Breast epithelium (tissue), 3 donors: ENCODE results near the gene FAM20B.

ENCODE experiments used
- POLR2AphosphoS5 ChIP-seq, 3 donors: sonication (generic); formaldehyde crosslinking; IDR thresholded peaks; one replicate each; pipeline ENCODE4 v1.6.1; 2017; ENCODE audit warnings: antibody characterized with exemption in 3 of 3
- TF ChIP-seq, protein P1 (sequence below), 3 donors: fragments of 450-650 bp; IDR thresholded peaks; one replicate each; pipeline ENCODE4 v1.5.1; 2016 to 2017; ENCODE audit warnings: antibody characterized with exemption in 3 of 3, mild to moderate bottlenecking in 3 of 3, moderate library complexity in 3 of 3

- TF ChIP-seq, protein P1, sequence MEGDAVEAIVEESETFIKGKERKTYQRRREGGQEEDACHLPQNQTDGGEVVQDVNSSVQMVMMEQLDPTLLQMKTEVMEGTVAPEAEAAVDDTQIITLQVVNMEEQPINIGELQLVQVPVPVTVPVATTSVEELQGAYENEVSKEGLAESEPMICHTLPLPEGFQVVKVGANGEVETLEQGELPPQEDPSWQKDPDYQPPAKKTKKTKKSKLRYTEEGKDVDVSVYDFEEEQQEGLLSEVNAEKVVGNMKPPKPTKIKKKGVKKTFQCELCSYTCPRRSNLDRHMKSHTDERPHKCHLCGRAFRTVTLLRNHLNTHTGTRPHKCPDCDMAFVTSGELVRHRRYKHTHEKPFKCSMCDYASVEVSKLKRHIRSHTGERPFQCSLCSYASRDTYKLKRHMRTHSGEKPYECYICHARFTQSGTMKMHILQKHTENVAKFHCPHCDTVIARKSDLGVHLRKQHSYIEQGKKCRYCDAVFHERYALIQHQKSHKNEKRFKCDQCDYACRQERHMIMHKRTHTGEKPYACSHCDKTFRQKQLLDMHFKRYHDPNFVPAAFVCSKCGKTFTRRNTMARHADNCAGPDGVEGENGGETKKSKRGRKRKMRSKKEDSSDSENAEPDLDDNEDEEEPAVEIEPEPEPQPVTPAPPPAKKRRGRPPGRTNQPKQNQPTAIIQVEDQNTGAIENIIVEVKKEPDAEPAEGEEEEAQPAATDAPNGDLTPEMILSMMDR (IDR thresholded peaks at IDR 0.05) = no peak
- TF ChIP-seq POLR2AphosphoS5 (IDR thresholded peaks at IDR 0.05) = no peak
Observed at GRCh38 chr1:179083533-179083932, 57.8 kb downstream of the FAM20B start.
